Mesenchymal stem cell (in vitro differentiated cells and primary cell): Measurements from ENCODE around the gene C2CD3.

Experiments
- DNase-seq: peaks from one replicate; pipeline ENCODE4 v3.0.0-alpha.2; 2013
- H2AFZ ChIP-seq: one replicate; pipeline ENCODE4 v1.6.1; 2013; ENCODE audit warnings: low read depth, mild to moderate bottlenecking, control low read depth, inconsistent platforms, low read length, moderate library complexity
- H2AK5ac ChIP-seq: 2 replicates; pipeline ENCODE4 v1.6.1; 2013; ENCODE audit warnings: low read length, moderate library complexity, mild to moderate bottlenecking, inconsistent platforms; ENCODE audit not compliant: severe bottlenecking
- H2BK120ac ChIP-seq: one replicate; pipeline ENCODE4 v1.6.1; 2013; ENCODE audit warnings: low read depth, mild to moderate bottlenecking, inconsistent platforms, low read length, moderate library complexity
- H2BK12ac ChIP-seq, 2 experiments: one replicate each; pipeline ENCODE4 v1.6.1; 2013; ENCODE audit warnings: inconsistent platforms in 2 of 2, low read length in 2 of 2, mild to moderate bottlenecking in 2 of 2, moderate library complexity in 2 of 2, control low read depth in 1 of 2
- H2BK15ac ChIP-seq: one replicate; pipeline ENCODE4 v1.6.1; 2013; ENCODE audit warnings: mild to moderate bottlenecking, low read depth, inconsistent platforms; ENCODE audit not compliant: poor library complexity, severe bottlenecking
- H2BK5ac ChIP-seq: 2 replicates; pipeline ENCODE4 v1.6.1; 2013; ENCODE audit warnings: low read depth, mild to moderate bottlenecking, low read length, control low read depth, inconsistent platforms; ENCODE audit not compliant: poor library complexity, severe bottlenecking
- H3K14ac ChIP-seq, 2 experiments: one replicate each; pipeline ENCODE4 v1.6.1; 2013; ENCODE audit warnings: inconsistent platforms in 2 of 2, low read length in 2 of 2, control low read depth in 1 of 2, mild to moderate bottlenecking in 1 of 2, moderate library complexity in 1 of 2
- H3K18ac ChIP-seq, 2 experiments: one replicate each; pipeline ENCODE4 v1.6.1; 2013; ENCODE audit warnings: inconsistent platforms in 2 of 2, low read length in 2 of 2, control low read depth in 1 of 2, low read depth in 1 of 2, mild to moderate bottlenecking in 1 of 2
- H3K23ac ChIP-seq, 2 experiments: one replicate each; pipeline ENCODE4 v1.6.1; 2013; ENCODE audit warnings: inconsistent platforms in 2 of 2, low read length in 2 of 2, mild to moderate bottlenecking in 2 of 2, moderate library complexity in 2 of 2, control low read depth in 1 of 2
- H3K27ac ChIP-seq: 2 replicates; pipeline ENCODE4 v1.5.1; 2013; ENCODE audit warnings: mild to moderate bottlenecking, moderate library complexity, low read length, control low read depth, inconsistent platforms; ENCODE audit not compliant: poor library complexity, severe bottlenecking
- H3K27me3 ChIP-seq, 2 experiments: 2 replicates each; pipeline versions ENCODE4 v1.6.1 to v1.7.0; 2013; ENCODE audit warnings: low read length in 2 of 2, mild to moderate bottlenecking in 2 of 2, moderate library complexity in 2 of 2, control low read depth in 1 of 2, inconsistent platforms in 1 of 2; ENCODE audit not compliant: control insufficient read depth in 1 of 2, insufficient read depth in 1 of 2
- H3K36me3 ChIP-seq, 2 experiments: 2 replicates each; pipeline versions ENCODE4 v1.6.1 to v1.7.0; 2013; ENCODE audit warnings: low read length in 2 of 2, control low read depth in 1 of 2, inconsistent platforms in 1 of 2, low read depth in 1 of 2, mild to moderate bottlenecking in 1 of 2; ENCODE audit not compliant: insufficient read depth in 2 of 2, control insufficient read depth in 1 of 2
- H3K4ac ChIP-seq, 2 experiments: one replicate each; pipeline ENCODE4 v1.6.1; 2013; ENCODE audit warnings: inconsistent platforms in 2 of 2, low read length in 2 of 2, mild to moderate bottlenecking in 2 of 2, moderate library complexity in 2 of 2, control low read depth in 1 of 2, low read depth in 1 of 2
- H3K4me1 ChIP-seq: 2 replicates; pipeline ENCODE4 v1.6.1; 2013; ENCODE audit warnings: low read depth, low read length, control low read depth; ENCODE audit not compliant: control insufficient read depth, insufficient read depth
- H3K4me2 ChIP-seq: 2 replicates; pipeline ENCODE4 v1.6.1; 2013; ENCODE audit warnings: low read length, mild to moderate bottlenecking, inconsistent platforms; ENCODE audit not compliant: poor library complexity, severe bottlenecking
- H3K4me3 ChIP-seq, 2 experiments: 2 replicates each; pipeline versions ENCODE4 v1.5.1 to v1.7.0; 2013; ENCODE audit warnings: low read length in 2 of 2, mild to moderate bottlenecking in 2 of 2, control low read depth in 1 of 2, low read depth in 1 of 2; ENCODE audit not compliant: insufficient read depth in 1 of 2
- H3K79me1 ChIP-seq: replicated peaks from 2 replicates; pipeline ENCODE4 v1.6.1; 2013; ENCODE audit warnings: mild to moderate bottlenecking, control low read depth, low read length, inconsistent platforms; ENCODE audit not compliant: poor library complexity, severe bottlenecking
- H3K9ac ChIP-seq: 2 replicates; pipeline ENCODE4 v1.7.0; 2013; ENCODE audit warnings: mild to moderate bottlenecking, low read length, moderate library complexity
- H3K9me3 ChIP-seq: 2 replicates; pipeline ENCODE4 v1.7.0; 2013; ENCODE audit warnings: mild to moderate bottlenecking, low read length; ENCODE audit not compliant: control insufficient read depth
- H4K8ac ChIP-seq: one replicate; pipeline ENCODE4 v1.6.1; 2013; ENCODE audit warnings: inconsistent platforms, mild to moderate bottlenecking, low read length, moderate library complexity
- H4K91ac ChIP-seq: one replicate; pipeline ENCODE4 v1.6.1; 2013; ENCODE audit warnings: mild to moderate bottlenecking, low read length, inconsistent platforms
- WGBS: methylation state at CpG from one replicate; pipeline ENCODE4 v1.1.7; 2013; ENCODE audit warnings: mixed read lengths; 5-methylcytosine and 5-hydroxymethylcytosine counted together

Gene C2CD3

GRCh38 chr11:74018331-74019005 lies 152.3 kb downstream of the C2CD3 start:
- peak overlapping the region; percentile 94 for H3K4ac ChIP-seq
- no peak overlapping the region for H3K4me2 ChIP-seq
- peaks cover 20 to 53% of the 10 kb centered on the region in 2 experiments for H3K36me3 ChIP-seq
- no peak overlapping the region for H2AK5ac ChIP-seq
- H2BK12ac ChIP-seq: peak overlapping the region; percentile 75 to 92
- peaks cover 10% of the 10 kb centered on the region for H3K4me1 ChIP-seq
- peak overlapping the region; percentile 65 for H2BK15ac ChIP-seq
- no peak overlapping the region for H3K4me3 ChIP-seq
- peak overlapping the region; percentile 90 for H2BK120ac ChIP-seq
- H3K27me3 ChIP-seq: no peaks in the 10 kb centered on the region
- H3K23ac ChIP-seq: peak overlapping the region in 1 of 2 experiments; percentile 46
- H4K8ac ChIP-seq: peak overlapping the region; percentile 92
- H3K18ac ChIP-seq: peak overlapping the region; percentile 75 to 91
- peaks cover 8% of the 10 kb centered on the region for H3K79me1 ChIP-seq
- peak overlapping the region; percentile 88 for H4K91ac ChIP-seq
- 71% methylated on average over 9 of the region's 9 CpGs for WGBS
- peak overlapping the region in 1 of 2 experiments; percentile 96 for H3K14ac ChIP-seq
- DNase-seq: peak; percentile 96
- no peak overlapping the region for H2BK5ac ChIP-seq
- H3K9me3 ChIP-seq: no peaks in the 10 kb centered on the region
- peak overlapping the region; percentile 79 for H3K9ac ChIP-seq
- peak overlapping the region; percentile 33 for H2AFZ ChIP-seq
- H3K27ac ChIP-seq: no peak overlapping the region

- no peak overlapping the region for H2AK5ac ChIP-seq
- no peak overlapping the region for H3K4me3 ChIP-seq
- DNase-seq: no peak
- peaks cover 28 to 55% of the 10 kb centered on the region in 2 experiments for H3K36me3 ChIP-seq
- peaks cover 6% of the 10 kb centered on the region for H3K79me1 ChIP-seq
- no peak overlapping the region for H3K23ac ChIP-seq
- no peak overlapping the region for H2AFZ ChIP-seq
- H3K18ac ChIP-seq: peak overlapping the region in 1 of 2 experiments; percentile 63
- H3K14ac ChIP-seq: no peak overlapping the region
- peak overlapping the region; percentile 7 to 32 for H2BK12ac ChIP-seq
- H2BK5ac ChIP-seq: no peak overlapping the region
- H4K8ac ChIP-seq: no peak overlapping the region
- H3K27ac ChIP-seq: no peak overlapping the region
- H3K4me2 ChIP-seq: no peak overlapping the region
- H4K91ac ChIP-seq: peak overlapping the region; percentile 64
- no peaks in the 10 kb centered on the region for H3K9me3 ChIP-seq
- H3K4ac ChIP-seq: no peak overlapping the region
- WGBS: 95% methylated on average over 3 of the region's 3 CpGs
- H3K9ac ChIP-seq: peak overlapping the region; percentile 79
- H3K27me3 ChIP-seq: no peaks in the 10 kb centered on the region
- no peak overlapping the region for H2BK15ac ChIP-seq
- H2BK120ac ChIP-seq: no peak overlapping the region
- peaks cover 10% of the 10 kb centered on the region for H3K4me1 ChIP-seq
Observed at GRCh38 chr11:74017631-74018030, 153.2 kb downstream of the C2CD3 start.

- H3K9ac ChIP-seq: no peak overlapping the region
- H4K91ac ChIP-seq: no peak overlapping the region
- WGBS: over 99% methylated on average over 5 of the region's 5 CpGs
- no peak overlapping the region for H3K18ac ChIP-seq
- H3K23ac ChIP-seq: no peak overlapping the region
- no peak overlapping the region for H3K4ac ChIP-seq
- no peak overlapping the region for H2BK5ac ChIP-seq
- H3K79me1 ChIP-seq: peaks cover 3% of the 10 kb centered on the region
- H3K27me3 ChIP-seq: no peaks in the 10 kb centered on the region
- H2BK120ac ChIP-seq: no peak overlapping the region
- DNase-seq: no peak
- no peak overlapping the region for H3K27ac ChIP-seq
- peaks cover 24 to 60% of the 10 kb centered on the region in 2 experiments for H3K36me3 ChIP-seq
- H2BK15ac ChIP-seq: no peak overlapping the region
- no peak overlapping the region for H2AFZ ChIP-seq
- no peak overlapping the region for H3K4me3 ChIP-seq
- no peak overlapping the region for H2AK5ac ChIP-seq
- H2BK12ac ChIP-seq: no peak overlapping the region
- H4K8ac ChIP-seq: no peak overlapping the region
- no peak overlapping the region for H3K4me2 ChIP-seq
- no peak overlapping the region for H3K14ac ChIP-seq
- peaks cover 10% of the 10 kb centered on the region for H3K4me1 ChIP-seq
- H3K9me3 ChIP-seq: no peaks in the 10 kb centered on the region
Observed at GRCh38 chr11:74015919-74016684, 154.7 kb downstream of the C2CD3 start.

GRCh38 chr11:74014880-74015279 lies 155.9 kb downstream of the C2CD3 start:
- no peak overlapping the region for H3K4me2 ChIP-seq
- H2AK5ac ChIP-seq: no peak overlapping the region
- H2BK15ac ChIP-seq: no peak overlapping the region
- peaks cover 8% of the 10 kb centered on the region for H3K4me1 ChIP-seq
- H3K79me1 ChIP-seq: no peaks in the 10 kb centered on the region
- 100% methylated on average over 2 of the region's 2 CpGs for WGBS
- H3K14ac ChIP-seq: no peak overlapping the region
- no peak overlapping the region for H2BK5ac ChIP-seq
- no peaks in the 10 kb centered on the region for H3K9me3 ChIP-seq
- H3K4ac ChIP-seq: no peak overlapping the region
- peaks cover 24 to 61% of the 10 kb centered on the region in 2 experiments for H3K36me3 ChIP-seq
- H4K91ac ChIP-seq: peak overlapping the region; percentile 52
- no peak overlapping the region for H3K4me3 ChIP-seq
- no peaks in the 10 kb centered on the region for H3K27me3 ChIP-seq
- H2AFZ ChIP-seq: no peak overlapping the region
- H4K8ac ChIP-seq: no peak overlapping the region
- no peak overlapping the region for H2BK120ac ChIP-seq
- peak overlapping the region in 1 of 2 experiments; percentile 6 for H2BK12ac ChIP-seq
- no peak overlapping the region for H3K9ac ChIP-seq
- H3K18ac ChIP-seq: no peak overlapping the region
- H3K23ac ChIP-seq: no peak overlapping the region
- no peak for DNase-seq
- H3K27ac ChIP-seq: no peak overlapping the region
